Measurements from ENCODE around the gene RBMS2.

The RBMS2 gene

DNA sequence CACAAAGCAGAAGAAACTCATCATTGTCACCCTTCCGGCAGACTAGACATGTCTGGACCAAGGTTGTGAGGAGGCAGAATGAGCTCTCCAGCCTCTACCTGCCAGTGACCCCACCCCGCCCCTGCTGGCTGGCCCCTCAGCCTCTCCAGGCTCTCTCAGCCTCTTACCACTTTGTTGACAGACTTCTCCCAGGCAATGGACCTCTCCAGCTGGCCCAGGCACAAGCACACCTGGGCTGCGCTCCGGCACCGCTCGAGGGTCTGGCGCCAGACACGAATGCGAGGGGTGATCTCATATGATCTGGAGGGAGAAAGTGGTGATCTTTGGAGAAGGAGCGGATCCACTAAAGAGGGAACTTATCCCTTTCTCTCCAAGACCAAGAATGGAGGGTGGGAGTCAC is 78.2 kb downstream of the RBMS2 start:
- Histone ChIP-seq H3K27ac (ENCODE audit: extremely low read depth, low read depth, low read length) (no peak overlapping the region), H3K36me3 (ENCODE audit: control insufficient read depth in 2 of 2, insufficient read depth in 1 of 2, low read length in 2 of 2) (peaks cover 61 to 96% of the 10 kb centered on the region in 2 experiments), H3K9me3 (ENCODE audit: control insufficient read depth, insufficient read depth, low read depth, low read length) (no peaks in the 10 kb centered on the region), H3K4me3 (ENCODE audit: low read depth, low read length) (no peak overlapping the region), H3K4me1 (ENCODE audit: control insufficient read depth, insufficient read depth, low read length) (no peaks in the 10 kb centered on the region)
- ChIA-PET POLR2A (no interaction called here), CTCF (interaction anchor here (1.0 to 4.8 kb wide), 3 partner anchors 10 to 86 kb away, joined by 3 to 51 read pairs (median 6); no protein-coding TSS in a partner anchor)
- no peak for TF ChIP-seq ZNF792 (tag by site-specific recombination; IDR thresholded peaks at IDR 0.05)
- TF ChIP-seq GLI4 (tag by site-specific recombination; IDR thresholded peaks at IDR 0.05), result no peak
- TF ChIP-seq ZNF114 (tag by site-specific recombination; IDR thresholded peaks at IDR 0.05), result no peak
- no peak for TF ChIP-seq KLF1 (tag by site-specific recombination; IDR thresholded peaks at IDR 0.05)
- TF ChIP-seq HOXD13 (CRISPR knock-in tag; IDR thresholded peaks at IDR 0.05; ENCODE audit: borderline replicate concordance), result no peak
- TF ChIP-seq ZNF707 (tag by site-specific recombination; IDR thresholded peaks at IDR 0.05), result no peak
- no peak for TF ChIP-seq ZNF48 (tag by site-specific recombination; IDR thresholded peaks at IDR 0.05)
- no peak for TF ChIP-seq ZNF132 (tag by site-specific recombination; IDR thresholded peaks at IDR 0.05; ENCODE audit: borderline replicate concordance)
- no peak for TF ChIP-seq SALL2 (tag by site-specific recombination; IDR thresholded peaks at IDR 0.05; ENCODE audit: borderline replicate concordance)
- TF ChIP-seq ZNF776 (tag by site-specific recombination; IDR thresholded peaks at IDR 0.05; ENCODE audit: borderline replicate concordance), result no peak
- TF ChIP-seq ZNF747 (tag by site-specific recombination; IDR thresholded peaks at IDR 0.05), result no peak
- TF ChIP-seq, protein P1, sequence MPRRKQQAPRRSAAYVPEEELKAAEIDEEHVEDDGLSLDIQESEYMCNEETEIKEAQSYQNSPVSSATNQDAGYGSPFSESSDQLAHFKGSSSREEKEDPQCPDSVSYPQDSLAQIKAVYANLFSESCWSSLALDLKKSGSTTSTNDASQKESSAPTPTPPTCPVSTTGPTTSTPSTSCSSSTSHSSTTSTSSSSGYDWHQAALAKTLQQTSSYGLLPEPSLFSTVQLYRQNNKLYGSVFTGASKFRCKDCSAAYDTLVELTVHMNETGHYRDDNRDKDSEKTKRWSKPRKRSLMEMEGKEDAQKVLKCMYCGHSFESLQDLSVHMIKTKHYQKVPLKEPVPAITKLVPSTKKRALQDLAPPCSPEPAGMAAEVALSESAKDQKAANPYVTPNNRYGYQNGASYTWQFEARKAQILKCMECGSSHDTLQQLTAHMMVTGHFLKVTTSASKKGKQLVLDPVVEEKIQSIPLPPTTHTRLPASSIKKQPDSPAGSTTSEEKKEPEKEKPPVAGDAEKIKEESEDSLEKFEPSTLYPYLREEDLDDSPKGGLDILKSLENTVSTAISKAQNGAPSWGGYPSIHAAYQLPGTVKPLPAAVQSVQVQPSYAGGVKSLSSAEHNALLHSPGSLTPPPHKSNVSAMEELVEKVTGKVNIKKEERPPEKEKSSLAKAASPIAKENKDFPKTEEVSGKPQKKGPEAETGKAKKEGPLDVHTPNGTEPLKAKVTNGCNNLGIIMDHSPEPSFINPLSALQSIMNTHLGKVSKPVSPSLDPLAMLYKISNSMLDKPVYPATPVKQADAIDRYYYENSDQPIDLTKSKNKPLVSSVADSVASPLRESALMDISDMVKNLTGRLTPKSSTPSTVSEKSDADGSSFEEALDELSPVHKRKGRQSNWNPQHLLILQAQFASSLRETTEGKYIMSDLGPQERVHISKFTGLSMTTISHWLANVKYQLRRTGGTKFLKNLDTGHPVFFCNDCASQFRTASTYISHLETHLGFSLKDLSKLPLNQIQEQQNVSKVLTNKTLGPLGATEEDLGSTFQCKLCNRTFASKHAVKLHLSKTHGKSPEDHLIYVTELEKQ (tag by site-specific recombination; IDR thresholded peaks at IDR 0.05; ENCODE audit: borderline replicate concordance), result no peak
- TF ChIP-seq HOXC10 (CRISPR knock-in tag; IDR thresholded peaks at IDR 0.05), result no peak
- TF ChIP-seq ZNF585B (tag by site-specific recombination; IDR thresholded peaks at IDR 0.05), result no peak
- no peak for TF ChIP-seq GLIS1 (tag by site-specific recombination; IDR thresholded peaks at IDR 0.05)
- no peak for TF ChIP-seq YY1 (tag by site-specific recombination; IDR thresholded peaks at IDR 0.05)
- no peak for TF ChIP-seq ZNF473 (tag by site-specific recombination; IDR thresholded peaks at IDR 0.05)
- no peak for TF ChIP-seq ZNF266 (tag by site-specific recombination; IDR thresholded peaks at IDR 0.05; ENCODE audit: low read depth)

DNA sequence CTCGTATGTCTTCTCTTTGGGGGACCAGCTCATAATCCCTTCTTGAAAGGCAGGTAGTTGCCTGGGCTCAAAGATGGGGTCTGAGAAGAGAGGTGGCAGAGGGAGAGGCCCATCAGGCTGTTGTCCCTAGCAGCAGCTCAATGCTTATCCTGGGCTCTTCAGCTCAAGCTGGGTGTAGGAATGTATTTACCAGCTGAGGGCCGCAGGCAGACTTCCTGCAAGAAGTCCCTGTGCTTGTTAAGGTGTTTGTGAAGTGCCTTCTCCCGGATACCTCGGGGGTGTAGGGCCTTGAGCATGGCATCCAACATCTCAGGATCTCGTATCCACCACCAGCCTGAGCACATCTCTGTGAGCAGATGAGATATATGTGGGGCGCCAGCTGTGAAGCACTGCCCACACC is 79.1 kb downstream of the RBMS2 start:
- Histone ChIP-seq H3K4me3 (ENCODE audit: low read depth, low read length) (no peak overlapping the region), H3K36me3 (ENCODE audit: control insufficient read depth in 2 of 2, insufficient read depth in 1 of 2, low read length in 2 of 2) (peaks cover 70 to 97% of the 10 kb centered on the region in 2 experiments), H3K9me3 (ENCODE audit: control insufficient read depth, insufficient read depth, low read depth, low read length) (no peaks in the 10 kb centered on the region), H3K4me1 (ENCODE audit: control insufficient read depth, insufficient read depth, low read length) (no peaks in the 10 kb centered on the region), H3K27ac (ENCODE audit: extremely low read depth, low read depth, low read length) (no peak overlapping the region; the same call in 1 of the 2 replicates)
- CTCF ChIA-PET, result interaction anchor here (0.5 to 4.8 kb wide), 7 partner anchors 11 to 87 kb away, joined by 3 to 51 read pairs (median 5); no protein-coding TSS in a partner anchor
- POLR2A ChIA-PET, result interaction anchor here (2.7 kb wide), 1 partner anchor 36 kb away, joined by 12 read pairs; no protein-coding TSS in a partner anchor
- TF ChIP-seq, protein P2, sequence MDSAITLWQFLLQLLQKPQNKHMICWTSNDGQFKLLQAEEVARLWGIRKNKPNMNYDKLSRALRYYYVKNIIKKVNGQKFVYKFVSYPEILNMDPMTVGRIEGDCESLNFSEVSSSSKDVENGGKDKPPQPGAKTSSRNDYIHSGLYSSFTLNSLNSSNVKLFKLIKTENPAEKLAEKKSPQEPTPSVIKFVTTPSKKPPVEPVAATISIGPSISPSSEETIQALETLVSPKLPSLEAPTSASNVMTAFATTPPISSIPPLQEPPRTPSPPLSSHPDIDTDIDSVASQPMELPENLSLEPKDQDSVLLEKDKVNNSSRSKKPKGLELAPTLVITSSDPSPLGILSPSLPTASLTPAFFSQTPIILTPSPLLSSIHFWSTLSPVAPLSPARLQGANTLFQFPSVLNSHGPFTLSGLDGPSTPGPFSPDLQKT (IDR thresholded peaks at IDR 0.05; ENCODE audit: borderline replicate concordance, low read depth, low read length), result no peak
- no peak for TF ChIP-seq SCRT2 (tag by site-specific recombination; IDR thresholded peaks at IDR 0.05)
- TF ChIP-seq, protein P3, sequence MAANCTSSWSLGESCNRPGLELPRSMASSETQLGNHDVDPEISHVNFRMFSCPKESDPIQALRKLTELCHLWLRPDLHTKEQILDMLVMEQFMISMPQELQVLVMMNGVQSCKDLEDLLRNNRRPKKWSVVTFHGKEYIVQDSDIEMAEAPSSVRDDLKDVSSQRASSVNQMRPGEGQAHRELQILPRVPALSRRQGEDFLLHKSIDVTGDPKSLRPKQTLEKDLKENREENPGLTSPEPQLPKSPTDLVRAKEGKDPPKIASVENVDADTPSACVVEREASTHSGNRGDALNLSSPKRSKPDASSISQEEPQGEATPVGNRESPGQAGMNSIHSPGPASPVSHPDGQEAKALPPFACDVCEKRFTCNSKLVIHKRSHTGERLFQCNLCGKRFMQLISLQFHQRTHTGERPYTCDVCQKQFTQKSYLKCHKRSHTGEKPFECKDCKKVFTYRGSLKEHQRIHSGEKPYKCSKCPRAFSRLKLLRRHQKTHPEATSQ (tag by site-specific recombination; IDR thresholded peaks at IDR 0.05), result no peak
- TF ChIP-seq MEIS1 (CRISPR knock-in tag; IDR thresholded peaks at IDR 0.05; ENCODE audit: borderline replicate concordance), result no peak
- TF ChIP-seq ZSCAN30 (tag by site-specific recombination; IDR thresholded peaks at IDR 0.05), result no peak
- TF ChIP-seq ZSCAN16 (tag by site-specific recombination; IDR thresholded peaks at IDR 0.05), result no peak
- no peak for TF ChIP-seq ZSCAN23 (tag by site-specific recombination; IDR thresholded peaks at IDR 0.05)
- TF ChIP-seq, protein P4, sequence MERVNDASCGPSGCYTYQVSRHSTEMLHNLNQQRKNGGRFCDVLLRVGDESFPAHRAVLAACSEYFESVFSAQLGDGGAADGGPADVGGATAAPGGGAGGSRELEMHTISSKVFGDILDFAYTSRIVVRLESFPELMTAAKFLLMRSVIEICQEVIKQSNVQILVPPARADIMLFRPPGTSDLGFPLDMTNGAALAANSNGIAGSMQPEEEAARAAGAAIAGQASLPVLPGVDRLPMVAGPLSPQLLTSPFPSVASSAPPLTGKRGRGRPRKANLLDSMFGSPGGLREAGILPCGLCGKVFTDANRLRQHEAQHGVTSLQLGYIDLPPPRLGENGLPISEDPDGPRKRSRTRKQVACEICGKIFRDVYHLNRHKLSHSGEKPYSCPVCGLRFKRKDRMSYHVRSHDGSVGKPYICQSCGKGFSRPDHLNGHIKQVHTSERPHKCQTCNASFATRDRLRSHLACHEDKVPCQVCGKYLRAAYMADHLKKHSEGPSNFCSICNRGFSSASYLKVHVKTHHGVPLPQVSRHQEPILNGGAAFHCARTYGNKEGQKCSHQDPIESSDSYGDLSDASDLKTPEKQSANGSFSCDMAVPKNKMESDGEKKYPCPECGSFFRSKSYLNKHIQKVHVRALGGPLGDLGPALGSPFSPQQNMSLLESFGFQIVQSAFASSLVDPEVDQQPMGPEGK (tag by site-specific recombination; IDR thresholded peaks at IDR 0.05), result no peak
- TF ChIP-seq ZNF19 (tag by site-specific recombination; IDR thresholded peaks at IDR 0.05; ENCODE audit: low read depth), result no peak
- no peak for TF ChIP-seq ZNF544 (tag by site-specific recombination; IDR thresholded peaks at IDR 0.05)
- TF ChIP-seq ZNF10 (tag by site-specific recombination; IDR thresholded peaks at IDR 0.05), result no peak
- no peak for TF ChIP-seq ZNF214 (tag by site-specific recombination; IDR thresholded peaks at IDR 0.05; ENCODE audit: borderline replicate concordance)
- no peak for TF ChIP-seq ZNF585B (tag by site-specific recombination; IDR thresholded peaks at IDR 0.05)

All from HEK293 (cell line).